ENCODE results near the gene MED7. TPM values are rescaled to one million over a fixed set of nuclear protein-coding genes. Genes with fewer than 3 reads are reported as not detected.

The MED7 gene
- total RNA-seq, 2 donors from 2014 or later, result 14.8 to 19.1 TPM

GRCh38 chr5:157113002-157113401 lies 29.7 kb downstream of the MED7 start:
- H3K9ac ChIP-seq (ENCODE audit: extremely low read depth, low read length, poor library complexity, severe bottlenecking), result no peak overlapping the region
- Mint-ChIP-seq H3K27ac (no peak overlapping the region), H3K9me3 (no peaks in the 10 kb centered on the region), H3K36me3 (ENCODE audit: low read depth) (no peaks in the 10 kb centered on the region), H3K4me1 (no peaks in the 10 kb centered on the region), H3K4me3 (no peak overlapping the region), H3K27me3 (ENCODE audit: insufficient read depth) (no peaks in the 10 kb centered on the region)
- no peaks in the 10 kb centered on the region for H3K4me1 ChIP-seq (ENCODE audit: control insufficient read depth, insufficient read depth, low read length)
- no peaks in the 10 kb centered on the region for H3K9me3 ChIP-seq (ENCODE audit: control insufficient read depth, low read length)
- no peak for DNase-seq
- H3K27me3 ChIP-seq (ENCODE audit: control insufficient read depth, insufficient read depth, low read length, poor library complexity, severe bottlenecking), result no peaks in the 10 kb centered on the region
- 95 to 100% methylated on average over 1 to 5 of the region's 5 CpGs for WGBS, 2 experiments (ENCODE audit: insufficient coverage in 1 of 2, insufficient read length in 1 of 2)
- TF ChIP-seq CTCF (conservative IDR thresholded peaks at IDR 0.05), result no peak
- no peaks in the 10 kb centered on the region for H3K36me3 ChIP-seq (ENCODE audit: control insufficient read depth, insufficient read depth, low read length)
- H3K27ac ChIP-seq (ENCODE audit: low read depth, low read length), result no peak overlapping the region
- no peak overlapping the region for H3K4me3 ChIP-seq (ENCODE audit: low read length)

GRCh38 chr5:157109744-157110143 lies 32.9 kb downstream of the MED7 start:
- H3K36me3 ChIP-seq (ENCODE audit: control insufficient read depth, insufficient read depth, low read length), result no peaks in the 10 kb centered on the region
- H3K9ac ChIP-seq (ENCODE audit: extremely low read depth, low read length, poor library complexity, severe bottlenecking), result no peak overlapping the region
- no peaks in the 10 kb centered on the region for H3K4me1 ChIP-seq (ENCODE audit: control insufficient read depth, insufficient read depth, low read length)
- no peaks in the 10 kb centered on the region for H3K36me3 Mint-ChIP-seq (ENCODE audit: low read depth)
- no peak for TF ChIP-seq CTCF (conservative IDR thresholded peaks at IDR 0.05)
- no peak overlapping the region for H3K27ac ChIP-seq (ENCODE audit: low read depth, low read length)
- H3K4me3 ChIP-seq (ENCODE audit: low read length), result no peak overlapping the region
- H3K4me1 Mint-ChIP-seq, result no peaks in the 10 kb centered on the region
- H3K9me3 ChIP-seq (ENCODE audit: control insufficient read depth, low read length), result no peaks in the 10 kb centered on the region
- no peaks in the 10 kb centered on the region for H3K27me3 ChIP-seq (ENCODE audit: control insufficient read depth, insufficient read depth, low read length, poor library complexity, severe bottlenecking)
- WGBS, 2 experiments (ENCODE audit: insufficient coverage in 1 of 2, insufficient read length in 1 of 2), result 95% methylated on average over 1 of the region's 1 CpG; no CpG with 5 or more reads in 1 of the 2 experiments
- H3K27ac Mint-ChIP-seq, result no peak overlapping the region
- H3K4me3 Mint-ChIP-seq, result no peak overlapping the region
- no peaks in the 10 kb centered on the region for H3K27me3 Mint-ChIP-seq (ENCODE audit: insufficient read depth)
- no peak for DNase-seq
- H3K9me3 Mint-ChIP-seq, result no peaks in the 10 kb centered on the region

- 91 to 97% methylated on average over 4 of the region's 4 CpGs for whole genome bisulfite sequencing, 2 experiments (ENCODE audit: insufficient coverage in 1 of 2, insufficient read length in 1 of 2)
- Histone ChIP-seq H3K36me3 (ENCODE audit: control insufficient read depth, insufficient read depth, low read length) (no peaks in the 10 kb centered on the region), H3K4me1 (ENCODE audit: control insufficient read depth, insufficient read depth, low read length) (no peaks in the 10 kb centered on the region), H3K9me3 (ENCODE audit: control insufficient read depth, low read length) (no peaks in the 10 kb centered on the region), H3K27me3 (ENCODE audit: control insufficient read depth, insufficient read depth, low read length, poor library complexity, severe bottlenecking) (no peaks in the 10 kb centered on the region), H3K9ac (ENCODE audit: extremely low read depth, low read length, poor library complexity, severe bottlenecking) (no peak within 1 kb of the TSS), H3K4me3 (ENCODE audit: low read length) (no peak within 1 kb of the TSS), H3K27ac (ENCODE audit: low read depth, low read length) (no peak within 1 kb of the TSS)
- Mint-ChIP-seq H3K4me3 (no peak within 1 kb of the TSS), H3K27ac (no peak within 1 kb of the TSS), H3K4me1 (no peaks in the 10 kb centered on the region), H3K36me3 (ENCODE audit: low read depth) (no peaks in the 10 kb centered on the region), H3K9me3 (no peaks in the 10 kb centered on the region), H3K27me3 (ENCODE audit: insufficient read depth) (no peaks in the 10 kb centered on the region)
- DNase-seq, result no peak
- TF ChIP-seq CTCF (conservative IDR thresholded peaks at IDR 0.05), result no peak
Measured at GRCh38 chr5:157108976-157109375, 33.7 kb downstream of the MED7 start, which contains the start of gene HAVCR2. HAVCR2 (minus strand) TSS chr5:157109044; CDS start chr5:157108983, 61 bp downstream.

All from endodermal cell (in vitro differentiated cells).